Measurements from ENCODE around the gene H6PD.
A peak's percentile ranks its signal among the peaks of the same experiment; 100 is the strongest.

H6PD gene

GRCh38 chr1:9292361-9293240 lies 58.0 kb downstream of the H6PD start, which contains the start of gene SPSB1 (continued):
- TF ChIP-seq PRDM6 (tag by site-specific recombination; IDR thresholded peaks at IDR 0.05) (no peak), ZNF404 (tag by site-specific recombination; IDR thresholded peaks at IDR 0.05) (no peak), WT1 (tag by site-specific recombination; IDR thresholded peaks at IDR 0.05) (no peak), KLF17 (tag by site-specific recombination; IDR thresholded peaks at IDR 0.05) (no peak), SALL2 (tag by site-specific recombination; IDR thresholded peaks at IDR 0.05; ENCODE audit: borderline replicate concordance) (no peak), KLF8 (tag by site-specific recombination; IDR thresholded peaks at IDR 0.05) (peak; percentile 55; the same call in 1 of the 2 replicates), ZFP41 (tag by site-specific recombination; IDR thresholded peaks at IDR 0.05; ENCODE audit: borderline replicate concordance) (no peak)

- ChIA-PET POLR2A (no interaction called here), CTCF (no interaction called here)
- peak overlapping the region; percentile 67 for H3K4me3 ChIP-seq (ENCODE audit: low read depth, low read length)
- no peaks in the 10 kb centered on the region for H3K9me3 ChIP-seq (ENCODE audit: control insufficient read depth, insufficient read depth, low read depth, low read length)
- H3K36me3 ChIP-seq (ENCODE audit: control insufficient read depth in 2 of 2, insufficient read depth in 1 of 2, low read length in 2 of 2): peaks cover 0 to 3% of the 10 kb centered on the region in 2 experiments; a peak in 1 of 3 replicates
- peak overlapping the region; percentile 48; the same call in 1 of the 2 replicates for H3K27ac ChIP-seq (ENCODE audit: extremely low read depth, low read depth, low read length)
- H3K4me1 ChIP-seq (ENCODE audit: control insufficient read depth, insufficient read depth, low read length): no peaks in the 10 kb centered on the region
- peak; percentile 59; the same call in 1 of the 2 replicates for TF ChIP-seq GLIS2 (tag by site-specific recombination; IDR thresholded peaks at IDR 0.05)
- no peak for TF ChIP-seq ZNF140 (tag by site-specific recombination; IDR thresholded peaks at IDR 0.05)
- TF ChIP-seq GLIS1 (tag by site-specific recombination; IDR thresholded peaks at IDR 0.05): no peak
- TF ChIP-seq ZNF830 (tag by site-specific recombination; IDR thresholded peaks at IDR 0.05; ENCODE audit: low read depth): no peak
Measured at GRCh38 chr1:9293241-9293532, 58.6 kb downstream of the H6PD start.

- Histone ChIP-seq H3K36me3 (ENCODE audit: control insufficient read depth in 2 of 2, insufficient read depth in 1 of 2, low read length in 2 of 2) (peaks cover 0 to 3% of the 10 kb centered on the region in 2 experiments; a peak in 1 of 3 replicates), H3K4me1 (ENCODE audit: control insufficient read depth, insufficient read depth, low read length) (no peaks in the 10 kb centered on the region), H3K9me3 (ENCODE audit: control insufficient read depth, insufficient read depth, low read depth, low read length) (no peaks in the 10 kb centered on the region), H3K4me3 (ENCODE audit: low read depth, low read length) (peak overlapping the region; percentile 67), H3K27ac (ENCODE audit: extremely low read depth, low read depth, low read length) (peak overlapping the region; percentile 48; the same call in 1 of the 2 replicates)
- CTCF ChIA-PET: no interaction called here
- POLR2A ChIA-PET: no interaction called here
- TF ChIP-seq ZNF223 (tag by site-specific recombination; IDR thresholded peaks at IDR 0.05): no peak
- TF ChIP-seq ZNF19 (tag by site-specific recombination; IDR thresholded peaks at IDR 0.05; ENCODE audit: low read depth): no peak
- TF ChIP-seq ZBTB20 (tag by site-specific recombination; IDR thresholded peaks at IDR 0.05): peak; percentile 55; the same call in 1 of the 2 replicates
- no peak for TF ChIP-seq ZNF221 (tag by site-specific recombination; IDR thresholded peaks at IDR 0.05; ENCODE audit: borderline replicate concordance)
- TF ChIP-seq ZNF112 (tag by site-specific recombination; IDR thresholded peaks at IDR 0.05): no peak
- TF ChIP-seq ZNF426 (tag by site-specific recombination; IDR thresholded peaks at IDR 0.05): no peak
- peak; percentile 6; the same call in 1 of the 2 replicates for TF ChIP-seq FEZF1 (tag by site-specific recombination; IDR thresholded peaks at IDR 0.05)
- peak; percentile 60; the same call in 1 of the 2 replicates for TF ChIP-seq KLF8 (tag by site-specific recombination; IDR thresholded peaks at IDR 0.05)
- TF ChIP-seq PRDM4 (tag by site-specific recombination; IDR thresholded peaks at IDR 0.05): no peak
- peak; percentile 16 for TF ChIP-seq ZIC2 (tag by site-specific recombination; IDR thresholded peaks at IDR 0.05)
- no peak for TF ChIP-seq MEIS1 (CRISPR knock-in tag; IDR thresholded peaks at IDR 0.05; ENCODE audit: borderline replicate concordance)
- no peak; the same call in 1 of the 2 replicates for TF ChIP-seq ZBTB7A (tag by site-specific recombination; IDR thresholded peaks at IDR 0.05; ENCODE audit: low read depth)
- TF ChIP-seq ZNF560 (tag by site-specific recombination; IDR thresholded peaks at IDR 0.05; ENCODE audit: borderline replicate concordance): no peak
- no peak for TF ChIP-seq ZNF670 (tag by site-specific recombination; IDR thresholded peaks at IDR 0.05; ENCODE audit: low read depth)
- peak; percentile 55; the same call in 1 of the 2 replicates for TF ChIP-seq GLIS2 (tag by site-specific recombination; IDR thresholded peaks at IDR 0.05)
- TF ChIP-seq ZBTB17 (tag by site-specific recombination; IDR thresholded peaks at IDR 0.05): peak; percentile 63
- no peak for TF ChIP-seq GLI2 (tag by site-specific recombination; IDR thresholded peaks at IDR 0.05; ENCODE audit: borderline replicate concordance, low read depth)
- TF ChIP-seq SALL2 (tag by site-specific recombination; IDR thresholded peaks at IDR 0.05; ENCODE audit: borderline replicate concordance): peak; percentile 81; the same call in 1 of the 2 replicates
Measured at GRCh38 chr1:9293533-9294404, 59.2 kb downstream of the H6PD start.
